MV-4-11 (cell line): ENCODE measurements around the gene DHRS13.

Source experiments
- DNase-seq: peaks from one replicate; lab custom pipeline; 2025; lab: John Stamatoyannopoulos, UW

Gene DHRS13

DNA sequence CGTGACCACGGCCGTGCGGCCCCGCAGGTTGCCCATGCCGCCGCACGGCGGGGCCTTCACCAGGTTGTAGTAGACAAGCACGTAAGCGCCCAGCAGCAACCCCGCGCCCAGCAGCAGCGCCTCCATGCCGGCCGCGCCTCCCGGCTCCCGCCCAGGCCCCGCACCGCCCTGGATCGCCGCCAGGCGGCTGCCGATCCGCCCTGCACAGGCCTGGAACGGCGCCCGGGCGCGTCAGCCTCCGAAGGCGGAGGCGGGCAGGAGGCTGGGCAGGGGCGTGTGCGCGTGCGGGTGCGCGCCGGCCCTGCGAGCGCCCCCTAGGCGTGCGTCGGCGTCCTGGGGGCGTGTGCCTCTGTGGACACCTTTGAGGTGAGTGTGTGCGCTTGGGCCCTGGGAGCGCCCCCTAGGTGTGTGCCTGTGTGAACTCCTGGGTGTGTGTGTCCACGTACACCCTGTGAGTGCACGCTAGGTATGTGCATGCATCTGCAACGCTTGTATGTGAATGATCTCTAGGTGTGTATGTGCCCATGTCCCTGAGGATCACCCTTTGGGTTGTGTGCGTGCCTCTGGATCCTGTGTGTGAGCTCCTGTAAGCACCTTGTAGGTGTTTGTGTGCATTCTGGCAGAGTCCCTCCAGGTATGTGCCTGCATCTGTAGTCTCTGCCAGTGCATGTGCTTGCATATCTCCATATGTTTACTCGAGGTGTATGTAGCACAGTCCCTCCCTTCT is at the start of gene DHRS13:
Gene DHRS13 (minus strand): TSS at position 261 of the 727 bp plus-strand sequence. CDS start 135 bp downstream, at position 126.
- DNase-seq = peak; percentile 80

DNA sequence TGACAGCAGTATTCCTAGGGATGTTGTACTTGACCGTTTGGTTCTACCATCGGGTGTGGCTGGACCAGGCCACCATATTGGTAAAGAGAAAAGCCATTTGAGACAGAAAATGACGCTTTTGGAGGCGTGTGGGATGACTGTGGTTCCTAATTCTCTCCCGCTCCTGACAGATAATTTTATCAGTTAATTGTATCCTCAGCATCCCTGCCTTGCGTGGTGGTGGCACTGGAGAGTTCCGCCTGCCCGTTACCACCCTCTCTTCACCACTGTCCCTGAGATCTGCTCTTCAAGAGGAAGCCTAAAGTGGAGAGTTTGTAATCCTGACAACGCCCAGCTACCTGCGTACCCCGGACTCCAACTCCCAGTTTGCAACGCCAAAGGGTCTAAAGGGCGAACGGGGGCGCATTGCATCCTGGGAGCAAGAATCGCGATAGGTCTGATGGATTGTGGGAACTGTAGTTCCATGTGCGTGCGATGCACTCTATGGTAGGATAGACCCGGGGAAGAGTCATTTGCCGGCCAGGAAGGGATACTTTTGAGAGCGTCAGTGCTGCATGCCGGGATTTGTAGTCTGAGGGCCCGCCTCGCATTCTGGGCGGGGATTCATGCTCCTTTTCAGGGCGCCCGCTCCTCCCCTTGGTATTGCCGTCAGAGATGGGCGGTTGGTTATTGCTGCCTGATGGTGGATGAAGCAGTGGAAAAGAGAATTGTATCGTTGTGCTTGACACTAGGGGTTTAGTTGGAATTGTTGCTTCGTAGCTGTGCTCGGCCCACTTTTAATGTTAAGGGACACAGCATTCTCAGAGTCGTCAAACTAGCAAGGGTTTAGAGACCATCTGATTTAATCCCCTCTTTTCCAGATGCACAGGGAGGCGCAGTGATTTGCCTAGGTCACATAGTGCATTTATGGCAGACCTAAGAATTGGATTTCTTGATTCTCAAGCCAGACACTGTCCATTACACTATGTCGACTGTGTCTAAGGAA is 49.4 kb upstream of the DHRS13 start:
- peak; percentile 100 for DNase-seq

DNA sequence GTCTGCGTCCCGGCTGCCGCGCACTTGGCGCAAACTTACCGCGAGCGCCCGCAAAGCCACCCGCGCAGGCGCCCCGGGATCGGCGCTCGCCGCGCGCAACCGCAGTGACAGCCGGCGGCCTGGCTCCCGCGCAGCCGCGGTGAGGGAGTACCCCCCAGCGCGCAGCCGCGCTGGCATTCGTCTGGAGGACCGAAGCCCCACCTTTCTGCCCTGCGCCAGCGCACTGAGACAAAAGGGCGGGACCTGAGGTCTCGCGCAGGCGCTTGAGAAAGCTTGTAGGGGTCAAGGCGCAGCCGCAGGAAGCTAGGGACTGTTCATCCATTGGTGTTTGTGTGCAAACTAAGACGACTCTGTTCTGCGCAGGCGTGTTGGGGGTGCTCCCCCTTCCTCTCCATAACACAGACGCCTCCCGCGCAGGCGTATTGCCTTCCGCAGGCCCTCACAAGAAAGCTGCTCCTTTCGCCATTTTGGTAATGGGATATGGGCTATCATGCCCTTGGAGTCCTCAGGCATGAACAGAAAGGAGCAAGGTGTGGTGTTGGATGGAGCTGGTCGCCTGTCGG is 48.6 kb upstream of the DHRS13 start, which contains the start of gene PHF12:
Gene PHF12 (minus strand): TSS at position 91 of the 563 bp plus-strand sequence. CDS start 558 bp downstream, outside the sequence.
- peak; percentile 100 for DNase-seq

DNA sequence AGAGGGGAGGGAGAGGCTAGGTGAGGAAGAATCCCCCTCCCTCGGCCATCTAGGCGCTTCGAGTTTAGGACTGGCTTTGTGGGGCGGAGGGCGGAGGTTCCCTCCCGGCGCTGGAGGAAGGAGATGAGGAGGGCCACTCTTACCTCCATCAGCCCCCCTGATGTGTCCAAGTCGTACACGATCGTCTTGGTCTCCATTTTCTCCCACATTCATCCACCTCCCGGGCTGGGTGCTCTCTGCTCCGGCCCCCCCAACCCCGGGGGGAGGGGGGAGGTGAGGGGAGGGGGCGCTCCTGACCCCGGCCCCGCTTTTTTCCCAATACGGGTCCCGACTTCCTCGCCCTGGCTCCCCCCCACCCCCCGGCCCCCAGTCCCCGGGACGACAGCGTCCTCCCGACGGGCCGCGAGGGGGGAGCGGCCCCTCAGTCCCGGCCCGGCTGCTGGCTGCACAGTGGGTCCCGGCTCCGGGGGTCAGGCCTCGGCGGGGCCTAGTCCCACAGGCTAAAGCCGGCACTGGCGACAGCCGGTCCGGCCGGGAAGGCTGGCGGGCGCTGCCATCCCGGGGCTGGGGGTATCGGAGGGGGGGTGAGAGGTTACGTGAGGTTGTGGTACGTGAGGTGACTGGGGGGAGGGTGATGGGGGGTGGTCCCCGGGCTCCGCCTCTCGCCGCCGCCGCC is 48.0 kb upstream of the DHRS13 start:
- DNase-seq = no peak

DNA sequence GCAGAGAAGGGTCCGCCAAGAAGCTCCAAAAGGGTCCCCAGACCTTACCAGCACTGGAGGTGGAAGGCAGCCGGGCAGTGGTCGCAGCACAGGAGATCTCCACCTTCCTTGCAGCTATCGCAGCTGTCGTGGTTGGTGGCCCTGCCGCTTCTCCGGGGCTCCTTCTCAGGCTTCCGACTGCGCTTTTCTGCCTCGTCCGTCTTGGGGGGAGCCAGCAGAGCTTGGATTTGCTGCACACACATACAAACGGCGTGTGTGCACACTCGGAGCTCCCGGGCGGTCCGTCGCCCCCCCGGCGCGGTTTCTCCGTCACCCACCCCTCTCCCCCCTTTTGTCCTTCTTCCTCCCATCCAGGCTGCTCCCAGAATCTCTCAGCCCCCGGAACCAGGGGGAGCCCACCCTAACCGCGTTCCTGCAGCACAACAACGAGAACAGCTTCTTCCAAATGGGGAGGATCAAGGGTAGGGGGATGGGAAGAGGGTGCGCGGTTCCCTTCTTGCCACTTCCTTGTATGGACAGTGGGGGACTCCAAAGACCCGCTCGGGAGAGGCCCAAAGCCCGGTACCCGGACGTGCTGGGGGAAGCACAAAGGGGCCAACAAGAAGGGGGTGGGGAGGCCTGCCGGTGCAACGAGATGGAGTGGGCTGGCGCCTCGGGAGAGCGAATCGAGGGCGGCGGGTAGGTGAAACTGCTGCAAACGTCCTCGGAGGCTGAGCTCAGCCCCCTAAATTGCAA is 47.3 kb upstream of the DHRS13 start:
- DNase-seq = peak; percentile 59

DNA sequence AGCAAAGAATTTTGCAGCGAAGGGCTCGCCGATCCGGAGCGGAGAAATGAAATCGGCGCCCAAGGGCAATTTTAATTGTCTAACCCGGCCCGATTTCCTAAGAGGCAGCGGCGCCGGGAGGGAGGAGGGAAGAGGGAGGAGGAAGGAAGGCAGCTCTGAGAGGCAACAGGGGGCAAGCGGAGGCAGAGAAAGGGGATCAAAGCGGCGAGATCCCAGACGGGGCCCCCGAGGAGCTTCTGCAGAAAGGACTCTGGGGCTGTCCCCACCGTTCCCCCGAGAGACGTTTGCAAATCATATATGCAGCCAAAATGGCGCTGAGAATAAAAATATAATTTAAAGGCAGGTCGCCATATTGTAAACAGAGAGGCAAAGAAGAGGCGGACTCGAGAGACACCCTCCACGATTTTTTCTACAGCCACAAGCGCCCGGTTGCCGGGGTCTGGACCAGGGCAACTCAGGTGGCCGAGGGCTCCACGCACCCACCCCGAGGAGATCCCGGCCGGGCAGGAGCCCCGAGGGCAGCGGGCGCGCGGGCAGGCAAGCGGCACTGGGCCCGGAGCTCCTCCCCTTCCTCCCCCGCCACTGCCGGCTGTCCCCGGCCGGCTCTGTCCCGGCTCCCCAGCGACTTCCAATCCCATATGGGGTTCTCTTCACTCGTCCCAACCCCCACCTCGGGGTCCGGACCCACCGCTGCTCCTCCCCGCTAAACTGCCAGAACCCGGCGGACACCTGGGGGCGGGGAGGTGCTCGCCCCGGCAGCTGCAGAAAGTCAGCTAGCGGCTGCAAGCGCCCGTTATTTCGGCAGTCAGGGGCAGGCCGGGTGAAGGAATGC is 46.5 kb upstream of the DHRS13 start:
- no peak for DNase-seq

DNA sequence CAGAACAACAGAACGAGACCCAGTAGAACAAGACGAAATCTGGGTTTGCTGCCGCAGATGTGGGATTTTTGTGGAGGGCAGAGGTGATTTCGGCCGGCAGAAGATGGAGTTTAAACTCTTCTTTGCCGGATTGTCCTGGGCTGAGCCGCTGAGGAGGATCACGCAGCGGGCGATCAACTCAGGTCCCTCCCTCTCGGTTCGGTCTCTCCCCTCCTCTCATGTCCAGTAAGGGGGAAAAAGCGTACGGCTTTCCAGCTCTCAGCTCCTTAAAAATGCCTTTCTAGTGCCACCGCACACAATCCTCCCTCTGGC is 46.0 kb upstream of the DHRS13 start:
- DNase-seq = no peak

- DNase-seq = no peak
Measured at GRCh38 chr17:28948342-28948741, 45.5 kb upstream of the DHRS13 start.

DNA sequence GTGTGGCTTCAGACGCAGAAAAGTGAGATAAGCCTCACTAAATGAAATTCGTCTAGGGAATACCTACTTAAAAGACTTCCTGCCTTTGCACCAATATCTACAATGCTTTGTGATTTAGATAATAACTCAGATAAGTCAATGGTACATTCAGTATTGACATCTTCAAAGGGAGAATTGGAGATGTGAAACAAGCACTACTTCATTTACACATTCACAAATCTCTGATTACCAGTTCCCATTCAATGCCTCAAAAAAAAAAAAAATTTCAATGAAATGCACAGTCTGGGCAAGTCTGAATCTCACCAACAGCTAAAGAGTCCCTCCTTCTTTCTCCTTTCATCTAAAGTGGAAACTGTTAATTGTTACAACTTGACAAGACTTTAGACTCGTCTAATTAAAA is 44.8 kb upstream of the DHRS13 start:
- DNase-seq = no peak

DNA sequence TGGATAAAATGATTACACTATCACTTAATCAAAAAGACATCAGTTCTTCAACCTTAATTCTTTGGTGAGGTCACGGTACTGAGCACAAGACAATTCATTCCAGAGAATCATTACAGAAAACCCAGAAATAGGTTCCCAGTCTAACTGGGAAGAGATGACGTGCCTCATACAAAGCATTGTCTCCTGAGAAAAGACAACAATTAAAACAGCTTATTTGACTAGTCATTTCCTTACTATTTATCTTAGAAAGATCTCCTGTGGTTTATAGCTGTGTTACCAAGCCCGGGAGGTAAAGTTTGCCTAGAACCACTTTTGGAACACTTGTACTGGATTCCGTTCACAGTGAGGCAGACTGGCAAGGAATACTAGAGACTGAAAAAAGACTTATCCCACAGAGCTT is 43.4 kb upstream of the DHRS13 start:
- no peak for DNase-seq

DNA sequence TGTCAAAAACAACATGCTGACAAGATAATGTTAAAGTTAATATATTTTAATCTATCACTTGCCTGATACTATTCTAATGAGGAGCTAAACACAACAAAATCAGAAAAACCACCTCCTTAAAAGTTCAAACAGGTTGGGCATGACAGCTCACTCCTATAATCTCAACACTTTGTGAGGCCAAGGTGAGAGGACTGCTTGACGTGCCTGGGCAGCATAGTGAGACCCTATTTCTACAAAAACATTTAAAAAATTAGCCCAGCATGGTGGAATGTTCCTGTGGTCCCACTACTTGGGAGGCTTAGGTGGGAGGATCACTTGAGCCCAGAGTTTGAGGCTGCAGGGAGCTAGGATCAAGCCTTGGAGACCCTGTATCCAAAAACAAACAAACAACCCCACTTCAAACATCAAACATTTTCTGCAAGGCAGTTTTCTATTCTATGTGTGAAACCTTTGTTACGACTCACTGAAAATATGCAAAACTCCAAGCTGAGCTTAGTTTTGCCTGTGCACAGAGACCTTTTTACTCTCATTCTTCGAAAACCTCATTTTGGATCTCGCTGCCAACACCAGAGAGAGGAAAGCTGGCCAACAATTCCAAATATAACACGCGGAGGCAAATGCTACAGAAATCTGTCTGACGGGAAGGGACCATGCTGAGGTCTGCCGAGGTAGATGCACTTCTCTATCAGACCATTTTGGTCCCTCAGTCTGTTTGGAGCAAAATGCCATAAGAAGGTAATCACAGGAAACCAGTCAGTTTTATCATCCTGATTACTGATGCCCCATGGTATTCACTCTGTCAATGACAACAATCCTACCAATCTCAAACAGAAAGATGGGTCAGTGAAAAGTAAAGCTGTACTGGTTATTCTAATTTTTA is 42.2 kb upstream of the DHRS13 start:
- no peak for DNase-seq

- no peak for DNase-seq
Measured at GRCh38 chr17:28944343-28944742, 41.5 kb upstream of the DHRS13 start.

DNA sequence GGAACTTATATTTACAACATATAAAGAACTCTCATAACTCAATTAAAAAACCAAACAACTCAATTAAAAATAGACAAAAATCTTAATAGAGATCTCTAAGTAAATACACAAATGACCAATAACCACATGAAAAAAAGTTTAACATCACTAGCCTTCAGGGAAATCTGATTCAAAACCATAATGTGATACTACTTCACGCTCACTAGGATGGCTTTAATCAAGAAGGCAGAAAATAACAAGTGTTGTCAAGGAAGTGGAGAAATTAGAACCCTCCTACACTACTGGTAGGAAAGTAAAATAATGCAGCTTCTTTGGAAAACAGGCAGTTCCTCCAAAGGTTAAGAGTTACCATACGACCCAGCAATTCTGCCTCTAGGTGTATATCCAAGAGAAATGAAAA is 40.0 kb upstream of the DHRS13 start:
- no peak for DNase-seq

- DNase-seq = no peak
Measured at GRCh38 chr17:28941251-28941650, 38.4 kb upstream of the DHRS13 start.

- DNase-seq = no peak
Measured at GRCh38 chr17:28940675-28941074, 37.8 kb upstream of the DHRS13 start.

- DNase-seq = no peak
Measured at GRCh38 chr17:28940142-28940541, 37.3 kb upstream of the DHRS13 start.

DNA sequence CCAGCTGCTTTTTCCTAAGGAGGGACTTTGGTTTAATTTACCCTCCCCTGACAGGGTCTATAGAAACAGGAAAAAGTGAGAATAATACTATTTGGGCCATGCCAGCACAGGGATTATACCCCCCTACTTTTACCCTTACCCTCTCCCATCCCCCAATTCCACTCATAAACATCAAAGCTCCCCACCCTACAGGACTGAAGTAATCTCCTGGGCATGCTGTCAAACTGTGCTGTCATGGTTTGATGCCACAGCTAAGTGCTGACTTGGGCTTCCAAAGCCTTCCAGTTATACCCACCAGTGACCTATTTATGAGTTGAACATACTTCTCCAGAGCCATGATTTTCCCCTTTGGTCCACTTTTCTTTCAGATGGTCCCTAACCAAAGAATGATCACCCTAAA is 35.7 kb upstream of the DHRS13 start:
- DNase-seq = no peak

DNA sequence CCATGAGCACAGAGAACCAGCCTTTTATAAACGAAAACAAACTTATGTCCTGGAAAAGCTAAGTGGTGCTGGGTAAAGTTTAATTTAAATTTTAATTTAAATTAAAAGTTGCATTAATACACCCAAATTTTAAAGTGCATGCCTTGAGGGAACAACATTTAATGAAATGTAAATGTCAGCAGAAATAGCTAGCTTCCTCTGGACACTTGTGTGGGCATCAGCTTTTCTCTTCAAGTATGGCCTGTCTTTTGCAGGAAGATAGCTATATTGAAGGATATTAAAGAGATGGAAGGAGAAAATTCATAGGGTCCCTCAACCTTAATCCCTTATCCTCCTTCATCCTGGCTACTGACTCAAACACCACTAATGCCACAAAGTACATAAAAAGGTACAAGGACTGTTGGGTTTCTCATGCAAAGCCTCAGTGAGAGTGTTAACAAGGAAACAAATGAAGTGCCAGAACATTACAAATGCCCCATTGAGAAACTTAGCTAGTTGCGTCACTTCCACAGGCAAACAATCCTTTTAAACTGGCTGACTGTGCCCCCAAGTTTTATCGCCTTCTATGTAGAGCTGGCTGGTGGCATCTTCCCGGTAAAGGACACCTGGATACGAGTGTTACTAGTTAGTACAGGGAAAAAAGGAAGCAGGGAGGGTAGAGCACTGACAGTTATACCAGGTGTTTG is 34.3 kb upstream of the DHRS13 start:
- DNase-seq = peak; percentile 69
